Measurements from ENCODE around the gene TM9SF1. TPM values are rescaled to one million over a fixed set of nuclear protein-coding genes. Genes with fewer than 3 reads are reported as not detected.
"Not testable (repeated sequence)": the region's sequence is repeated elsewhere in the genome, so short reads cannot be mapped to it uniquely, and the experiment has no call there.

The TM9SF1 gene
- total RNA-seq, 1 experiment from 2014 or later = 68.0 TPM

- CTCF ChIA-PET = no interaction called here
- TF ChIP-seq CTCF (IDR thresholded peaks at IDR 0.05; ENCODE audit: unreplicated experiment) = no peak
- no peak for DNase-seq
- Mint-ChIP-seq H3K4me3 (ENCODE audit: low read depth, unreplicated experiment) (no peak overlapping the region), H3K36me3 (ENCODE audit: insufficient read depth, unreplicated experiment) (peaks cover 63% of the 10 kb centered on the region), H3K27me3 (ENCODE audit: unreplicated experiment) (no peaks in the 10 kb centered on the region), H3K9me3 (ENCODE audit: low read depth, unreplicated experiment) (peaks cover 5% of the 10 kb centered on the region), H3K4me1 (ENCODE audit: low read depth, unreplicated experiment) (no peaks in the 10 kb centered on the region), H3K27ac (ENCODE audit: unreplicated experiment) (no peak overlapping the region)
- BruUV-seq (replicated peaks) = no TSS peak
- intact Hi-C loops (cut with micrococcal nuclease; ENCODE audit: unreplicated experiment) = no loop called here
These were observed 11.2 kb upstream of the TM9SF1 start for GRCh38 chr14:24206260-24207103.

GRCh38 chr14:24204163-24205146 lies 9.2 kb upstream of the TM9SF1 start:
- no peak for TF ChIP-seq CTCF (IDR thresholded peaks at IDR 0.05; ENCODE audit: unreplicated experiment)
- Mint-ChIP-seq H3K9me3 (ENCODE audit: low read depth, unreplicated experiment) (peaks cover 5% of the 10 kb centered on the region), H3K36me3 (ENCODE audit: insufficient read depth, unreplicated experiment) (peaks cover 66% of the 10 kb centered on the region), H3K4me3 (ENCODE audit: low read depth, unreplicated experiment) (no peak overlapping the region), H3K27me3 (ENCODE audit: unreplicated experiment) (no peaks in the 10 kb centered on the region), H3K27ac (ENCODE audit: unreplicated experiment) (no peak overlapping the region), H3K4me1 (ENCODE audit: low read depth, unreplicated experiment) (no peaks in the 10 kb centered on the region)
- BruUV-seq (replicated peaks) = no TSS peak
- CTCF ChIA-PET = no interaction called here
- intact Hi-C loops (cut with micrococcal nuclease; ENCODE audit: unreplicated experiment) = no loop called here
- DNase-seq = no peak

GRCh38 chr14:24203249-24203886 lies 8.1 kb upstream of the TM9SF1 start:
- BruUV-seq (replicated peaks); H3K27ac Mint-ChIP-seq (ENCODE audit: unreplicated experiment); CTCF ChIA-PET; DNase-seq; H3K27me3 Mint-ChIP-seq (ENCODE audit: unreplicated experiment); H3K4me1 Mint-ChIP-seq (ENCODE audit: low read depth, unreplicated experiment); H3K9me3 Mint-ChIP-seq (ENCODE audit: low read depth, unreplicated experiment); H3K4me3 Mint-ChIP-seq (ENCODE audit: low read depth, unreplicated experiment); intact Hi-C loops (cut with micrococcal nuclease; ENCODE audit: unreplicated experiment): not testable (repeated sequence)
- H3K36me3 Mint-ChIP-seq (ENCODE audit: insufficient read depth, unreplicated experiment) = peaks cover 68% of the 10 kb centered on the region

GRCh38 chr14:24202538-24202937 lies 7.3 kb upstream of the TM9SF1 start:
- H3K36me3 Mint-ChIP-seq (ENCODE audit: insufficient read depth, unreplicated experiment) = peaks cover 63% of the 10 kb centered on the region
- H3K4me1 Mint-ChIP-seq (ENCODE audit: low read depth, unreplicated experiment); intact Hi-C loops (cut with micrococcal nuclease; ENCODE audit: unreplicated experiment); H3K27me3 Mint-ChIP-seq (ENCODE audit: unreplicated experiment); DNase-seq; CTCF ChIA-PET; H3K4me3 Mint-ChIP-seq (ENCODE audit: low read depth, unreplicated experiment); BruUV-seq (replicated peaks); H3K9me3 Mint-ChIP-seq (ENCODE audit: low read depth, unreplicated experiment); H3K27ac Mint-ChIP-seq (ENCODE audit: unreplicated experiment): not testable (repeated sequence)
